ENCODE data around the gene RAD51B. TPM values are rescaled to one million over a fixed set of nuclear protein-coding genes. Genes with fewer than 3 reads are reported as not detected.

Gene RAD51B
- total RNA-seq, 1 experiment from 2014 or later, result 16.7 TPM

GRCh38 chr14:68686724-68687123 lies 867.1 kb downstream of the RAD51B start:
- no peaks in the 10 kb centered on the region for H3K9me3 ChIP-seq (ENCODE audit: control insufficient read depth, low read depth, low read length)
- H3K79me1 ChIP-seq (ENCODE audit: insufficient read depth, low read depth, low read length, poor library complexity, severe bottlenecking), result no peaks in the 10 kb centered on the region
- no peak overlapping the region for H3T11ph ChIP-seq (ENCODE audit: low read length)
- H2BK15ac ChIP-seq (ENCODE audit: low read depth, low read length), result no peak overlapping the region
- no peak overlapping the region for H2BK20ac ChIP-seq (ENCODE audit: low read depth, low read length, poor library complexity, severe bottlenecking)
- Mint-ChIP-seq H3K36me3 (ENCODE audit: insufficient read depth in 1 of 3, low read depth in 3 of 3) (peaks cover 0 to 2% (median 0%) of the 10 kb centered on the region in 3 experiments; a peak in 1 of 7 replicates), H3K4me3 (no peak overlapping the region), H3K9me3 (peaks cover 0 to 3% of the 10 kb centered on the region in 2 experiments; a peak in 2 of 5 replicates), H3K27me3 (ENCODE audit: low read depth) (peaks cover 14% of the 10 kb centered on the region), H3K4me1 (peaks cover 43 to 57% of the 10 kb centered on the region in 2 experiments), H3K27ac (no peak overlapping the region)
- H2AFZ ChIP-seq (ENCODE audit: low read length), result no peak overlapping the region
- H3K27me3 ChIP-seq (ENCODE audit: insufficient read depth, low read length), result no peaks in the 10 kb centered on the region
- H3K18ac ChIP-seq (ENCODE audit: insufficient read length, low read depth, low read length), result no peak overlapping the region
- no peak overlapping the region for H2AK5ac ChIP-seq (ENCODE audit: insufficient read length, low read length)
- peaks cover under 1% of the 10 kb centered on the region; the same call in 1 of the 2 replicates for H3K4me1 ChIP-seq (ENCODE audit: insufficient read depth, low read length)
- no peak overlapping the region for H2BK120ac ChIP-seq (ENCODE audit: low read depth, low read length, poor library complexity, severe bottlenecking)
- no peak overlapping the region for H3K14ac ChIP-seq (ENCODE audit: insufficient read depth, low read length)
- no peaks in the 10 kb centered on the region for H4K20me1 ChIP-seq (ENCODE audit: control insufficient read depth, insufficient read depth, insufficient read length)
- no peak overlapping the region for H4K5ac ChIP-seq (ENCODE audit: insufficient read length, low read depth, low read length)
- no peak for TF ChIP-seq CTCF (conservative IDR thresholded peaks at IDR 0.05)
- H3K23me2 ChIP-seq (ENCODE audit: insufficient read length, low read depth, low read length, poor library complexity, severe bottlenecking), result no peaks in the 10 kb centered on the region
- no CpG with 5 or more reads among the region's 8 CpGs for WGBS (ENCODE audit: extremely low coverage, insufficient read length, low lambda C conversion rate)
- no peak overlapping the region for H2BK12ac ChIP-seq (ENCODE audit: insufficient read length, low read depth, low read length)
- no peak for DNase-seq
- H3K9ac ChIP-seq (ENCODE audit: extremely low read depth, insufficient read length, low read length), result no peak overlapping the region
- H3K4ac ChIP-seq (ENCODE audit: low read depth, low read length), result no peak overlapping the region
- H3K23ac ChIP-seq (ENCODE audit: insufficient read length, low read depth, low read length), result no peak overlapping the region
- no peak overlapping the region for H3K4me2 ChIP-seq (ENCODE audit: insufficient read depth, insufficient read length, low read length)
- H2BK5ac ChIP-seq (ENCODE audit: insufficient read length, low read length), result no peak overlapping the region
- no peaks in the 10 kb centered on the region for H3K79me2 ChIP-seq (ENCODE audit: insufficient read depth, low read length)
- no peak overlapping the region for H3K27ac ChIP-seq (ENCODE audit: insufficient read length, low read depth, low read length)
- no peak overlapping the region for H3K56ac ChIP-seq (ENCODE audit: insufficient read length, low read depth, low read length)
- no peak overlapping the region for H4K8ac ChIP-seq (replicated peaks; ENCODE audit: insufficient read length, low read depth, low read length)
- H4K91ac ChIP-seq (ENCODE audit: insufficient read length, low read depth, low read length), result no peak overlapping the region
